Measurements from ENCODE around the gene LCP1. TPM values are rescaled to one million over a fixed set of nuclear protein-coding genes. Genes with fewer than 3 reads are reported as not detected.

LCP1 gene
- total and polyA plus RNA-seq, 2 of the 13 experiments (the other 11 are each of a cell fraction or from before 2014, with no cell fraction given), result 1.6 TPM

DNA sequence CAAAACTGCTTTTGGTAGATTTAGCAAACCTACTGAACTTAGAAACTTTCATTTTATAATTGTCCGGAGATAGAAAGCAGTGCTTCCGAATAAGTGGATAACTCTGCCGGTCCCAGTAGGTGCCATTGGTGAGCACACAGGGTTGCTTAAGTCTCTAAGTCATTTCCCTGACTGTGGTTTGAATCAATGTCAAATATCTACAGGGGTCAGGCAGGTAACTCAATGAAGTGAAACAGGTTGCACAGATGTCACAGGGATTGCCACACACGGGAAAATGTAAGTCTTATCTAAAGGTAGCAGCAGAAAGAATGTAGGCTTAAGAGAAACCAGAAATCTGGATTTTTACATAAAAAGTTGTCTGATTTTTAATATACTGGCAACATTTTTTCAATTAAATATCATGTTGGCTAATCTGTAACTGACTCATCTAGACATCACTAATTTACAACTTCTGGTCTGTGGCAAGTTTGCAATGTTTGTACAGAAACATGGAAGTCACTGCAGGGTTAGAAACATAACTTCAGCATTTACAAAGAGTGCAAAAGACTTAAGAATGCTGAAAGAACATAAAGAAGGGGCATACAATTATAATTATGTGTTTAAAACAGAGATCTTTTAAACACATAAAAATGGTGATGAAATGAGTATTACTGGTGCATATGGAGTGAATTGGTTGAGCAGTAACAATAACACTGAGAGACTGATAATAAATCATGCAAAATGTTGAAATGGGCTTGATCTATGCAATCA is 15.5 kb upstream of the LCP1 start:
- H3K27me3 ChIP-seq (ENCODE audit: control insufficient read depth in 1 of 2, insufficient read depth in 2 of 2, low read length in 2 of 2), result no peaks in the 10 kb centered on the region
- in situ Hi-C loops (cut with HindIII; ENCODE audit: extremely low pct_ligation_motif_present, low pct_unique_long_range_greater_than_20kb) (no loop called here), intact Hi-C loops (cut with micrococcal nuclease; ENCODE audit: unreplicated experiment) (loop anchor here (5.0 kb wide), 1 partner anchor 565 kb away; no protein-coding TSS in a partner anchor)
- H3K4me2 ChIP-seq (ENCODE audit: low read depth, low read length), result no peak overlapping the region
- H3K9ac ChIP-seq (ENCODE audit: insufficient read depth, low read depth, low read length), result no peak overlapping the region
- no peak overlapping the region for H3K27ac ChIP-seq (ENCODE audit: extremely low read length, insufficient read depth, low read length)
- no TSS peak for BruUV-seq (replicated peaks)
- ChIA-PET CTCF (ENCODE audit: low intra/inter-chr PET ratio, low total read pairs) (no interaction called here), POLR2A (no interaction called here)
- H3K79me2 ChIP-seq (ENCODE audit: insufficient read depth, low read length), result no peaks in the 10 kb centered on the region
- no peaks in the 10 kb centered on the region for H3K4me1 ChIP-seq (ENCODE audit: insufficient read depth, low read length)
- FAIRE-seq (no peak), DNase-seq (ENCODE audit: low spot score) (no peak), ATAC-seq (no peak)
- TF ChIP-seq ZNF792 (CRISPR knock-in tag; IDR thresholded peaks at IDR 0.05) (no peak), HOXA3 (CRISPR knock-in tag; IDR thresholded peaks at IDR 0.05) (no peak), ZNF432 (CRISPR knock-in tag; IDR thresholded peaks at IDR 0.05; ENCODE audit: borderline replicate concordance) (no peak), ZNF784 (CRISPR knock-in tag; IDR thresholded peaks at IDR 0.05; ENCODE audit: borderline replicate concordance) (no peak), FIP1L1 (IDR thresholded peaks at IDR 0.05; ENCODE audit: borderline replicate concordance, insufficient read depth, low read depth, low read length) (no peak), U2AF2 (IDR thresholded peaks at IDR 0.05; ENCODE audit: low read depth, low read length) (no peak), IRX3 (CRISPR knock-in tag; IDR thresholded peaks at IDR 0.05; ENCODE audit: borderline replicate concordance, low read depth) (no peak), KDM5A (IDR thresholded peaks at IDR 0.05; ENCODE audit: borderline replicate concordance, low read length) (no peak), ZNF263 (CRISPR knock-in tag; IDR thresholded peaks at IDR 0.05) (no peak)
- TF ChIP-seq, protein P1, sequence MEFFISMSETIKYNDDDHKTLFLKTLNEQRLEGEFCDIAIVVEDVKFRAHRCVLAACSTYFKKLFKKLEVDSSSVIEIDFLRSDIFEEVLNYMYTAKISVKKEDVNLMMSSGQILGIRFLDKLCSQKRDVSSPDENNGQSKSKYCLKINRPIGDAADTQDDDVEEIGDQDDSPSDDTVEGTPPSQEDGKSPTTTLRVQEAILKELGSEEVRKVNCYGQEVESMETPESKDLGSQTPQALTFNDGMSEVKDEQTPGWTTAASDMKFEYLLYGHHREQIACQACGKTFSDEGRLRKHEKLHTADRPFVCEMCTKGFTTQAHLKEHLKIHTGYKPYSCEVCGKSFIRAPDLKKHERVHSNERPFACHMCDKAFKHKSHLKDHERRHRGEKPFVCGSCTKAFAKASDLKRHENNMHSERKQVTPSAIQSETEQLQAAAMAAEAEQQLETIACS (CRISPR knock-in tag; IDR thresholded peaks at IDR 0.05), result no peak
- TF ChIP-seq, protein P2, sequence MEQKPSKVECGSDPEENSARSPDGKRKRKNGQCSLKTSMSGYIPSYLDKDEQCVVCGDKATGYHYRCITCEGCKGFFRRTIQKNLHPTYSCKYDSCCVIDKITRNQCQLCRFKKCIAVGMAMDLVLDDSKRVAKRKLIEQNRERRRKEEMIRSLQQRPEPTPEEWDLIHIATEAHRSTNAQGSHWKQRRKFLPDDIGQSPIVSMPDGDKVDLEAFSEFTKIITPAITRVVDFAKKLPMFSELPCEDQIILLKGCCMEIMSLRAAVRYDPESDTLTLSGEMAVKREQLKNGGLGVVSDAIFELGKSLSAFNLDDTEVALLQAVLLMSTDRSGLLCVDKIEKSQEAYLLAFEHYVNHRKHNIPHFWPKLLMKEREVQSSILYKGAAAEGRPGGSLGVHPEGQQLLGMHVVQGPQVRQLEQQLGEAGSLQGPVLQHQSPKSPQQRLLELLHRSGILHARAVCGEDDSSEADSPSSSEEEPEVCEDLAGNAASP (CRISPR knock-in tag; IDR thresholded peaks at IDR 0.05; ENCODE audit: borderline replicate concordance), result no peak
- no peak overlapping the region for H2AFZ ChIP-seq (ENCODE audit: low read length)
- no peak overlapping the region for H3K4me3 ChIP-seq (replicated peaks in 1 of 3; ENCODE audit: insufficient read depth in 1 of 3, low read depth in 2 of 3, low read length in 3 of 3)
- H3K36me3 ChIP-seq (replicated peaks in 1 of 2; ENCODE audit: control insufficient read depth in 1 of 2, insufficient read depth in 2 of 2, low read length in 2 of 2), result no peaks in the 10 kb centered on the region
- no peaks in the 10 kb centered on the region for H3K9me3 ChIP-seq (ENCODE audit: low read length)
- WGBS (ENCODE audit: low lambda C conversion rate), result 3% methylated on average over 4 of the region's 4 CpGs
- no peaks in the 10 kb centered on the region for H4K20me1 ChIP-seq (ENCODE audit: insufficient read depth, low read length)
